Coronary artery (tissue), 2 donors: Measurements from ENCODE around the gene ANXA4.
A peak's percentile ranks its signal among the peaks of the same experiment; 100 is the strongest.

Experiments used
- DNase-seq: peaks from one replicate; pipeline ENCODE4 v3.0.0-alpha.2; 2017; ENCODE audit warnings: low spot score
- H3K27ac ChIP-seq, 2 donors: fragments of 200-600 bp; sonication (generic); one replicate each; pipeline ENCODE4 v1.5.1; 2016 to 2019
- H3K4me3 ChIP-seq: fragments of 200-600 bp; sonication (generic); 2 replicates; pipeline ENCODE4 v1.5.1; 2016; ENCODE audit warnings: mild to moderate bottlenecking, moderate library complexity
- CTCF ChIP-seq: fragments of 200-600 bp; sonication (generic); IDR thresholded peaks from one replicate; pipeline ENCODE4 v1.5.1; 2019; ENCODE audit warnings: antibody characterized with exemption

The ANXA4 gene

GRCh38 chr2:69741229-69741574 is 732 bp upstream of the ANXA4 start:
- H3K4me3 ChIP-seq: peak overlapping the region; percentile 84
- no peak for TF ChIP-seq CTCF
- H3K27ac ChIP-seq: peak overlapping the region; percentile 92 to 97
- peak; percentile 83 for DNase-seq

GRCh38 chr2:69742322-69742952 is 503 bp downstream of the ANXA4 start:
- Histone ChIP-seq H3K27ac (peak overlapping the region; percentile 92 to 97), H3K4me3 (peak overlapping the region; percentile 84)
- no peak for TF ChIP-seq CTCF
- DNase-seq: no peak

GRCh38 chr2:69743847-69744264 is 1.9 kb downstream of the ANXA4 start:
- Histone ChIP-seq H3K27ac (peak overlapping the region in 1 of 2 donors; percentile 34), H3K4me3 (peak overlapping the region; percentile 84)
- no peak for TF ChIP-seq CTCF
- DNase-seq: no peak

GRCh38 chr2:69744456-69744855 is 2.5 kb downstream of the ANXA4 start:
- Histone ChIP-seq H3K4me3 (no peak overlapping the region), H3K27ac (no peak overlapping the region)
- TF ChIP-seq CTCF: no peak
- DNase-seq: no peak

- no peak for TF ChIP-seq CTCF
These were observed 3.1 kb downstream of the ANXA4 start for GRCh38 chr2:69745035-69745434.

GRCh38 chr2:69750246-69750645 is 8.3 kb downstream of the ANXA4 start:
- no peak overlapping the region for H3K4me3 ChIP-seq
- no peak for DNase-seq
- TF ChIP-seq CTCF: no peak
- no peak overlapping the region for H3K27ac ChIP-seq

More at GRCh38 chr2:69745035-69745434, 3.1 kb downstream of the ANXA4 start:
- DNase-seq: no peak
- H3K4me3 ChIP-seq: no peak overlapping the region
- no peak overlapping the region for H3K27ac ChIP-seq

GRCh38 chr2:69753659-69754363 is 11.9 kb downstream of the ANXA4 start:
- DNase-seq: no peak
- peak overlapping the region; percentile 4 to 20 for H3K27ac ChIP-seq
- no peak for TF ChIP-seq CTCF

More at GRCh38 chr2:69753659-69754363, 11.9 kb downstream of the ANXA4 start:
- no peak overlapping the region for H3K4me3 ChIP-seq
